MCF 10A (cell line): ENCODE results near the gene KAZN. TPM values are rescaled to one million over a fixed set of nuclear protein-coding genes. Genes with fewer than 3 reads are reported as not detected.

ENCODE experiments used
- BruUV-seq: library from RNA; stranded (reverse); fragments of 400-500 nt; replicated peaks from 2 replicates; lab custom pipeline; 2021; lab: Mats Ljungman, UMichigan
- CTCF ChIA-PET: fragments of 300-600 bp; sonication (Branson Sonifier 250); formaldehyde crosslinking; extraction: SDS; loops from one replicate; lab custom pipeline; 2021; ENCODE audit warnings: antibody characterized with exemption, inconsistent platforms; lab: Yijun Ruan, JAX
- POLR2A ChIA-PET: fragments of 300-600, 350-650 bp; sonication (Branson Sonifier 250); formaldehyde crosslinking; extraction: SDS; loops from one replicate; lab custom pipeline; 2020; ENCODE audit warnings: antibody characterized with exemption, inconsistent platforms; lab: Yijun Ruan, JAX
- DNase-seq: peaks from one replicate; pipeline ENCODE4 v3.0.0-alpha.2; 2018; ENCODE audit not compliant: unreplicated experiment
- H3K27ac Mint-ChIP-seq: one replicate; pipeline ENCODE4 v1.8.0; 2022; ENCODE audit warnings: mild to moderate bottlenecking, low read depth, mixed read lengths; ENCODE audit not compliant: unreplicated experiment
- H3K27me3 Mint-ChIP-seq: one replicate; pipeline ENCODE4 v1.8.0; 2022; ENCODE audit warnings: mixed read lengths; ENCODE audit not compliant: insufficient read depth, unreplicated experiment
- H3K36me3 Mint-ChIP-seq: one replicate; pipeline ENCODE4 v1.8.0; 2022; ENCODE audit warnings: mild to moderate bottlenecking, moderate library complexity, mixed read lengths; ENCODE audit not compliant: insufficient read depth, unreplicated experiment
- H3K4me1 Mint-ChIP-seq: one replicate; pipeline ENCODE4 v1.8.0; 2022; ENCODE audit warnings: mixed read lengths; ENCODE audit not compliant: insufficient read depth, unreplicated experiment
- H3K4me3 Mint-ChIP-seq: one replicate; pipeline ENCODE4 v1.8.0; 2022; ENCODE audit warnings: mild to moderate bottlenecking, moderate library complexity, mixed read lengths; ENCODE audit not compliant: unreplicated experiment
- H3K9me3 Mint-ChIP-seq: one replicate; pipeline ENCODE4 v1.8.0; 2022; ENCODE audit warnings: mixed read lengths; ENCODE audit not compliant: unreplicated experiment
- CTCF ChIP-seq: fragments of 200-600 bp; IDR thresholded peaks from one replicate; pipeline ENCODE4 v1.8.0; 2022; ENCODE audit warnings: antibody characterized with exemption, mild to moderate bottlenecking; ENCODE audit not compliant: unreplicated experiment
- intact Hi-C: fragments of 100-400 bp; cut with micrococcal nuclease; formaldehyde crosslinking; loops from 2 replicates; pipeline ENCODE4 v1.14.1; 2022
- total RNA-seq: library from RNA; stranded (reverse); gene quantifications from 2 replicates; pipeline ENCODE4 v1.2.3, GENCODE V29; 2022

Gene KAZN
- total RNA-seq, 1 experiment from 2014 or later: 3.3 TPM

GRCh38 chr1:14597343-14598006 is 1.0 kb upstream of the KAZN start:
- BruUV-seq: no TSS peak
- H3K4me1 Mint-ChIP-seq: no peaks in the 10 kb centered on the region
- no peaks in the 10 kb centered on the region for H3K9me3 Mint-ChIP-seq
- CTCF ChIA-PET: interaction anchor here (0.8 to 1.0 kb wide), 2 partner anchors 27 to 430 kb away, joined by 3 to 5 read pairs; no protein-coding TSS in a partner anchor
- no peaks in the 10 kb centered on the region for H3K36me3 Mint-ChIP-seq
- POLR2A ChIA-PET: no interaction called here
- H3K27ac Mint-ChIP-seq: no peak overlapping the region
- DNase-seq: no peak
- no peak overlapping the region for H3K4me3 Mint-ChIP-seq
- intact Hi-C loops: no loop called here
- H3K27me3 Mint-ChIP-seq: peaks cover 57% of the 10 kb centered on the region
- no peak for TF ChIP-seq CTCF

GRCh38 chr1:14598007-14598497 is 433 bp upstream of the KAZN start:
- no peaks in the 10 kb centered on the region for H3K9me3 Mint-ChIP-seq
- ChIA-PET CTCF (interaction anchor here (0.8 to 1.0 kb wide), 2 partner anchors 27 to 430 kb away, joined by 3 to 5 read pairs; no protein-coding TSS in a partner anchor), POLR2A (no interaction called here)
- no peak for TF ChIP-seq CTCF
- no peak overlapping the region for H3K4me3 Mint-ChIP-seq
- H3K4me1 Mint-ChIP-seq: no peaks in the 10 kb centered on the region
- no TSS peak for BruUV-seq
- intact Hi-C loops: no loop called here
- DNase-seq: no peak
- H3K27ac Mint-ChIP-seq: no peak overlapping the region
- H3K27me3 Mint-ChIP-seq: peaks cover 57% of the 10 kb centered on the region
- no peaks in the 10 kb centered on the region for H3K36me3 Mint-ChIP-seq

- no peak overlapping the region for H3K27ac Mint-ChIP-seq
- no TSS peak for BruUV-seq
- no peaks in the 10 kb centered on the region for H3K36me3 Mint-ChIP-seq
- ChIA-PET POLR2A (no interaction called here), CTCF (interaction anchor here (0.6 to 0.7 kb wide), 2 partner anchors 428 to 801 kb away, joined by 4 to 7 read pairs; no protein-coding TSS in a partner anchor)
- intact Hi-C loops: no loop called here
- H3K9me3 Mint-ChIP-seq: no peaks in the 10 kb centered on the region
- no peaks in the 10 kb centered on the region for H3K4me1 Mint-ChIP-seq
- TF ChIP-seq CTCF: no peak
- no peak overlapping the region for H3K4me3 Mint-ChIP-seq
- H3K27me3 Mint-ChIP-seq: peaks cover 57% of the 10 kb centered on the region
- DNase-seq: no peak
Measured at GRCh38 chr1:14599183-14599791, 802 bp downstream of the KAZN start.

- no peak for DNase-seq
- POLR2A ChIA-PET: no interaction called here
- intact Hi-C loops: no loop called here
- no TSS peak for BruUV-seq
- Mint-ChIP-seq H3K36me3 (no peaks in the 10 kb centered on the region), H3K27me3 (peaks cover 57% of the 10 kb centered on the region), H3K4me3 (no peak overlapping the region), H3K9me3 (no peaks in the 10 kb centered on the region), H3K4me1 (no peaks in the 10 kb centered on the region), H3K27ac (no peak overlapping the region)
- CTCF ChIA-PET: interaction anchor here (0.6 kb wide), 2 partner anchors 427 to 641 kb away, joined by 3 to 7 read pairs; no protein-coding TSS in a partner anchor
- no peak for TF ChIP-seq CTCF
Measured at GRCh38 chr1:14599800-14600199, 1.3 kb downstream of the KAZN start.
